ENCODE results near the gene SAMD9L. TPM values are rescaled to one million over a fixed set of nuclear protein-coding genes. Genes with fewer than 3 reads are reported as not detected.

The SAMD9L gene
- total and polyA plus RNA-seq, 7 donors, result 0.76 to 3.6 (median 1.9) TPM

GRCh38 chr7:93161181-93161762, 13.1 kb upstream of the SAMD9L start:
- Histone ChIP-seq H3K27me3 (ENCODE audit: insufficient read depth in 3 of 3, low read length in 2 of 3) (no peaks in the 10 kb centered on the region), H3K36me3 (ENCODE audit: insufficient read depth in 1 of 2, low read depth in 1 of 2) (no peaks in the 10 kb centered on the region), H3K4me3 (no peak overlapping the region), H3K4me1 (no peaks in the 10 kb centered on the region), H3K9me3 (no peaks in the 10 kb centered on the region), H3K27ac (no peak overlapping the region)
- no peak for TF ChIP-seq CTCF (IDR thresholded peaks at IDR 0.05)
- ATAC-seq, result no peak
- 66 to 86% (median 78%) methylated on average over 3 of the region's 3 CpGs for WGBS, 3 donors
- no peak for DNase-seq
- intact Hi-C loops (cut with DNase I), result no loop called here

GRCh38 chr7:93160410-93160809, 12.2 kb upstream of the SAMD9L start:
- no peaks in the 10 kb centered on the region for H3K27me3 ChIP-seq (ENCODE audit: insufficient read depth in 3 of 3, low read length in 2 of 3)
- intact Hi-C loops (cut with DNase I), result no loop called here
- no peaks in the 10 kb centered on the region for H3K36me3 ChIP-seq (ENCODE audit: insufficient read depth in 1 of 2, low read depth in 1 of 2)
- 53 to 62% (median 62%) methylated on average over 1 of the region's 1 CpG for WGBS, 3 donors
- no peak overlapping the region for H3K27ac ChIP-seq
- no peak for ATAC-seq
- DNase-seq, result no peak
- no peaks in the 10 kb centered on the region for H3K9me3 ChIP-seq
- H3K4me1 ChIP-seq, result no peaks in the 10 kb centered on the region
- H3K4me3 ChIP-seq, result no peak overlapping the region
- TF ChIP-seq CTCF (IDR thresholded peaks at IDR 0.05), result no peak

- Histone ChIP-seq H3K36me3 (ENCODE audit: insufficient read depth in 1 of 2, low read depth in 1 of 2) (no peaks in the 10 kb centered on the region), H3K9me3 (no peaks in the 10 kb centered on the region), H3K4me3 (no peak overlapping the region), H3K4me1 (no peaks in the 10 kb centered on the region), H3K27me3 (ENCODE audit: insufficient read depth in 3 of 3, low read length in 2 of 3) (no peaks in the 10 kb centered on the region), H3K27ac (no peak overlapping the region)
- ATAC-seq, result no peak
- TF ChIP-seq CTCF (IDR thresholded peaks at IDR 0.05), result no peak
- no peak for DNase-seq
- WGBS, 3 donors, result 65 to 67% (median 66%) methylated on average over 3 of the region's 3 CpGs
- intact Hi-C loops (cut with DNase I), result no loop called here
Measured at GRCh38 chr7:93159490-93159889, 11.3 kb upstream of the SAMD9L start.

GRCh38 chr7:93156884-93157283, 8.7 kb upstream of the SAMD9L start:
- TF ChIP-seq CTCF (IDR thresholded peaks at IDR 0.05), result no peak
- DNase-seq (no peak), ATAC-seq (no peak)
- Histone ChIP-seq H3K36me3 (ENCODE audit: insufficient read depth in 1 of 2, low read depth in 1 of 2) (no peaks in the 10 kb centered on the region), H3K4me3 (no peak overlapping the region), H3K27me3 (ENCODE audit: insufficient read depth in 3 of 3, low read length in 2 of 3) (no peaks in the 10 kb centered on the region), H3K4me1 (no peaks in the 10 kb centered on the region), H3K27ac (no peak overlapping the region), H3K9me3 (no peaks in the 10 kb centered on the region)
- intact Hi-C loops (cut with DNase I), result no loop called here
- 37 to 59% (median 41%) methylated on average over 1 of the region's 1 CpG for WGBS, 3 donors

GRCh38 chr7:93150200-93150835, 2.1 kb upstream of the SAMD9L start:
- H3K4me3 ChIP-seq, result no peak overlapping the region
- H3K27me3 ChIP-seq (ENCODE audit: insufficient read depth in 3 of 3, low read length in 2 of 3), result no peaks in the 10 kb centered on the region
- no peak for TF ChIP-seq CTCF (IDR thresholded peaks at IDR 0.05)
- ATAC-seq (no peak), DNase-seq (no peak)
- H3K9me3 ChIP-seq, result no peaks in the 10 kb centered on the region
- 89 to 96% (median 90%) methylated on average over 1 of the region's 1 CpG for WGBS, 3 donors
- no peak overlapping the region for H3K27ac ChIP-seq
- intact Hi-C loops (cut with DNase I), result no loop called here
- no peaks in the 10 kb centered on the region for H3K36me3 ChIP-seq (ENCODE audit: insufficient read depth in 1 of 2, low read depth in 1 of 2)
- peaks cover 15% of the 10 kb centered on the region for H3K4me1 ChIP-seq
